Measurements from ENCODE around the gene SLC16A1.
"Not testable (repeated sequence)": the region's sequence is repeated elsewhere in the genome, so short reads cannot be mapped to it uniquely, and the experiment has no call there.

The SLC16A1 gene

GRCh38 chr1:112955773-112956543, at the start of gene SLC16A1:
Gene SLC16A1, minus strand, starts transcription at chr1:112956196. Its CDS starts 26,888 bp downstream, at chr1:112929308.
- DNase-seq = peak; percentile 88 to 93 (median 92)

GRCh38 chr1:113003751-113004690, 48.0 kb upstream of the SLC16A1 start:
- no peak for DNase-seq

- no peak for DNase-seq
Observed at GRCh38 chr1:113002297-113002696, 46.3 kb upstream of the SLC16A1 start.

- peak in 1 of 3 experiments; percentile 4 for DNase-seq
Observed at GRCh38 chr1:112998592-112999235, 42.7 kb upstream of the SLC16A1 start.

- DNase-seq = no peak
Observed at GRCh38 chr1:112997781-112998180, 41.8 kb upstream of the SLC16A1 start.

GRCh38 chr1:112995890-112996289, 39.9 kb upstream of the SLC16A1 start:
- DNase-seq = no peak

GRCh38 chr1:112995021-112995420, 39.0 kb upstream of the SLC16A1 start:
- DNase-seq = not testable (repeated sequence)

- DNase-seq = no peak
Observed at GRCh38 chr1:112992780-112993179, 36.8 kb upstream of the SLC16A1 start.

- no peak for DNase-seq
Observed at GRCh38 chr1:112991402-112992120, 35.6 kb upstream of the SLC16A1 start.

- DNase-seq = no peak
Observed at GRCh38 chr1:112990271-112990670, 34.3 kb upstream of the SLC16A1 start.

GRCh38 chr1:112988367-112988766, 32.4 kb upstream of the SLC16A1 start:
- DNase-seq = no peak

- peak in 1 of 3 experiments; percentile 18 for DNase-seq
Observed at GRCh38 chr1:112985123-112985522, 29.1 kb upstream of the SLC16A1 start.

- DNase-seq = no peak
Observed at GRCh38 chr1:112983537-112984131, 27.6 kb upstream of the SLC16A1 start.

GRCh38 chr1:112982853-112983536, 27.0 kb upstream of the SLC16A1 start:
- DNase-seq = no peak

GRCh38 chr1:112982328-112982727, 26.3 kb upstream of the SLC16A1 start:
- no peak for DNase-seq

- DNase-seq = not testable (repeated sequence)
Observed at GRCh38 chr1:112981834-112982233, 25.8 kb upstream of the SLC16A1 start.

- no peak for DNase-seq
Observed at GRCh38 chr1:112981426-112981825, 25.4 kb upstream of the SLC16A1 start.

GRCh38 chr1:112975336-112975735, 19.3 kb upstream of the SLC16A1 start:
- DNase-seq = no peak

GRCh38 chr1:112974646-112975045, 18.6 kb upstream of the SLC16A1 start:
- no peak for DNase-seq

GRCh38 chr1:112973788-112974187, 17.8 kb upstream of the SLC16A1 start:
- no peak for DNase-seq

- DNase-seq = no peak
Observed at GRCh38 chr1:112971006-112971405, 15.0 kb upstream of the SLC16A1 start.
